ENCODE results near the gene TCERG1L.

The TCERG1L gene

DNA sequence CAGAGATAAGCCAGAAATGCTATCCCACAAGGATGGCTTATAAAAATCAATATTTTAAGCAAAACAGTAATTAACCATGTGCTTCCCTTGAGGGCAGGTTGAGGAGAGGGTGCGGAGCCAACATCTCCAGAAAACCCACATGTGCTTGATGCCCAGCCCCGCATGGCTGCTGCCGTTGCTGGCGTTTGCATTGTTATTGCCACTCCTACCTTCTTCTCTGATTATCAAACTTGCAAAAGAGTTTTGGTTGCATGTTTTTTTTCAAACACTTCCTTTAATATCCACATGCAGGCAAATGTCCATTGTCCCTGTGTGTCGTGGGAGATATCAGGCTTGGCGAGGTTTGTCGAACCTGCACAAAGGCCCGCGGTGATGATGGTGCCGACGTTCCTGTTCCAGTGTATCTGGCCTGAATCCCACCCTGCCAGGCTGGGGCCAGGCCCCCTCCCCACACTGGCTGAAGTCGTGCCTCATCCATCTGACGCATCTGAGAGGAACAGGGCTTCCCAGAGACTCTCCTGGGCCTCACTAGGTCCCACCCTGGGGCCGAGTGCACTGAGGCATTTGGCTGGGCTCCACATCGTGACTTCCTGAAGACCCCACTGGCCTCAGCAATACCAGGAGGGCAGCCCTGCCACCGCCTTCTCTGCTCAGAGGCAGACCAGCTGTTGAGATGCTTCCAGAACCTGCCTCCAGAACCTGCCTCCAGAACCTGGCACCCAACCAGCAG is 40.9 kb downstream of the TCERG1L start:
- DNase-seq (ENCODE audit: low read depth): no peak

DNA sequence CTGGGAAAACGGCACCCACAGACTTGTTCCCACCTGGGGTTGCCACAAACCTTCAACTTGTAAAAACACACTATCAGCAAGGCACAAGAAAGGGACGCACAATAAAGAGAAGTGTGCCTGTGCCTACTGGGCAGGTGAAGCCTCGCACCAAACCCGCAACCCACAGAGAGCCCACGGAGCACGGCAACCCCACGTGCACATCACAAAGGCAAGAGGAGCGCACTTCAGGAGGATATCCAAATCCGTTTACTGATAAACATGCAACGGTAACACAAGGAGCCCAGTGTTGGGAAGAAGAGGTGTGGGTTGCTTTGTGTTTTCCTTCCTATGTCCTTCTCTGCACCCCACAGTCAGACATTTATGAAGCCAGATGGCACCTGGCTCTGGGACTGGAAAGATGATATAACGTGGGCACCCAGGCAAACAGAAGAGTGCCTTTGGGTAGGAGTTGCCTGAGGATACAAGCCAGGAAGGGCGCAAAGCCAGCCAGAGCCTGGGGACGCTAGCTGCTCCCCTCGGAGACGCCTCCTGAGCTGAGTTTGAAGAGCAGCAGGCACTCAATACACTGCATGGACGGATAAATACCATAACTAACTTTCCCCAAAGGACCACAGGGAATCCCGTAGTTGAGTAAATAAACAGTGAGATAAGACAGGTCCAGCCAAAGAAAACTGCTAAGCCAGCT is 41.6 kb downstream of the TCERG1L start:
- DNase-seq (ENCODE audit: low read depth): no peak

DNA sequence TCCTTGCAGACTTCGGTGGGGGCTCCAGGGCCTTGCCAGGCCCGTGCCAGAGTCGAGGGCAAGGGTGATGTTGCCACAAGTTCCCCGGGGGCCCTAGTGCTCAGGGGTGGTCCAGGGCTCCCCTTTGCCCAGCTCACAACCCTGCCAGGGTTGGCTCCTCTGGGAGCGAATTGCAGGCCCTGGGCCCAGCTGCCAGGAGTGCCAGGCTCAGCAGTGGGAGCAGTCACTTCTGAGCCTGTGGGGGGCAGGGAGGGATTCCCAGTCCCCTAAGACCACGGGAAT is 43.8 kb downstream of the TCERG1L start:
- no peak for DNase-seq (ENCODE audit: low read depth)

DNA sequence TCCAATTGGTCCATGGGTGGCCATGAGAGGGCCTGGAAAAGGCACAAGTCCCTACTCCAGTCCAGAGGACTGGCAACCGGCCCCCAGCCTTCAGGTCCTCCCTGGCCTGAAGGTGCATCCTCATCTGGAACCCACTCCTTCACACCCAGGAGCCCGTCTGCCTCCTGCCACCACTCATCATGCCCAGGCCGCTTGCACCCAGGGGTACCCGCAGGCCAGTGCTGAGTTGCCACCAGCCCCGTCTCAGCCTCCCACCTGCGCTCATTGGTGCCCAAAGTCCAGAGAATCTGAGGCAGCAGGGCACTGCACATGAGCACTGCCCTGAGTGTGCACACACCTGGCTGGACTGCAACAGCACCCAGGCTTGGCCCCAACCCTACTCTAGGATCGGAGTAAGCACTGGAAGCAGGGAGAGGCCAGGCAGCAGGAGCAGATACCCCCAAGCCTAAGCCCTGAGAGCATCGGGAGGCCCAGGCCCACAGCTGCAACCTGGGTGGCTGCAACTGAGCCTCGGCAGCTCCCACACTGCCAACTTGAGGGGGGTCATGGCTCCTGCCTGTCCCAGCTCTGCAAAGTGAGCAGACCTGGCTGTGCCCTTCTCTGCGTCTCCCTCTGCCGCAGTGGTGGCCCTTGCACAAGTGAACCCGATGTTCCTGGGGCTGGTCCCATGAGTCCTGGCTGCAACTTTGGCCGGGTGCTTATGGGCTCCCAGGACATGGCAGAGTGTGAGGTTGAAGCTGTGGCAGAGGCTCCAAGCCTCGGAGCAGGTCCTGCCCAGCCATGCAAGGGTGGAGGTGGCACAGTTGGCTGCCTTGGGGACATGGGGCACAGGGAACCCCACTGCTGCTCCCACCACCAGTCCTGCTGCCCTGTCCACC is 44.3 kb downstream of the TCERG1L start:
- no peak for DNase-seq (ENCODE audit: low read depth)

DNA sequence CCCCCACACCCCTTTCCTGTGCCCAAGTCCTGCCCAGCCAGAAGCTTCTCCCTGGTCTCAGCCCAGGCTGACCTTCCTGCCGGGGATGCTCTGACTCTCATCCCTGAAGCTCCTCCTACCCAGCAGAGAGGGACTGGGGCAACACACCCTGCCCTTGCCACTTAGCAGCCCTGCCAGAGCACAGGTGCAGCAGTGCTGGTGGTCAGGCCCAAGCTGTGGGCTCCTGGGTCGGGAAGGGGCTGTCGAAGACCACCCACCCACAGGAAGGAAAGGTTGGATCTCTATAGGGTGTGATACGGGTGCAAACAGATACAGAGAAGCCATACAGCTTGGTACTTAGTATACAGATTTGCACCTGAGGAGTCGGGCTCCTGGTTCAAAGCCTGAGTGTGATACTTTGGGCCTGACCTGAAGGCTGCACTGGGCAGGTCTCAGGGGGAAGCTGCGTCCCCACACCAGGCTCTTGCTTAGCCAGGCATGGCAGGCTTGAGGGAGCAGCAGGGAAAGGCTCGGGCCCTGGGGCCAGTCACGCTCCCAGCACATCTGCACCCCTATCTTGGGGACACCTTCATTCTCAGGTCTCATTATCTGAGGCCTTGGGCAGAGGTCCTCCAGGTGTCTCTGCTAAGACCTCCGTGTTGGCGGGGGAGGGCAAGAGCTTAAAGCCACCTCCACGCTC is 47.3 kb downstream of the TCERG1L start:
- DNase-seq (ENCODE audit: low read depth): no peak

DNA sequence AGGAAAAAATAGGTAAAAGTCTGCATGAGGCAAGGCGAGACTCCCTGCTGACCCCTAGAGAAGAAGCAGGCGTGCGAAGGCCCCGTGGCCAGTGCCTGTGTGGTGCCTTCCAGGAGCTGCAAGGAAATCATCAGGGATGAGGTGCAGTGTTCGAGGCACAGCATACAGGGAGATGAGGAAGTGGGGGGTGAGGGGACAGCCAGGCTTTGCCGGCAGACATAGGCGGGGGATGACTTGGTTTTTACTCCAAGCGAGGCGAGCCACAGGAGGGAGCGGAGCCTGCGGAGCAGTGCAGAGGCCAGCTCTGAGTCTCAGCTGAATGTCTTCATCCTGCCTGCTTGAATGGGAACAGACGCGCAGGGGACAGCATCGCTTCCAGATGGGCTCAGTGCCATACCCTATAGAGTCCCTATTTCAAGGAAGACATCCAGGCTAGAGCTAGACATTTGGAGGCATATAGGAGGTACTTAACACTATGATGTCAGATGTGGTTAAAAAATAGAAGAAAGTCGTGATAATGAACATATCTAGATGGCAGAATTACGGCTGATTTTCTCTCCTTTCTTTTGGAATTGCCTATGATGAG is 49.5 kb downstream of the TCERG1L start:
- DNase-seq (ENCODE audit: low read depth): no peak

DNA sequence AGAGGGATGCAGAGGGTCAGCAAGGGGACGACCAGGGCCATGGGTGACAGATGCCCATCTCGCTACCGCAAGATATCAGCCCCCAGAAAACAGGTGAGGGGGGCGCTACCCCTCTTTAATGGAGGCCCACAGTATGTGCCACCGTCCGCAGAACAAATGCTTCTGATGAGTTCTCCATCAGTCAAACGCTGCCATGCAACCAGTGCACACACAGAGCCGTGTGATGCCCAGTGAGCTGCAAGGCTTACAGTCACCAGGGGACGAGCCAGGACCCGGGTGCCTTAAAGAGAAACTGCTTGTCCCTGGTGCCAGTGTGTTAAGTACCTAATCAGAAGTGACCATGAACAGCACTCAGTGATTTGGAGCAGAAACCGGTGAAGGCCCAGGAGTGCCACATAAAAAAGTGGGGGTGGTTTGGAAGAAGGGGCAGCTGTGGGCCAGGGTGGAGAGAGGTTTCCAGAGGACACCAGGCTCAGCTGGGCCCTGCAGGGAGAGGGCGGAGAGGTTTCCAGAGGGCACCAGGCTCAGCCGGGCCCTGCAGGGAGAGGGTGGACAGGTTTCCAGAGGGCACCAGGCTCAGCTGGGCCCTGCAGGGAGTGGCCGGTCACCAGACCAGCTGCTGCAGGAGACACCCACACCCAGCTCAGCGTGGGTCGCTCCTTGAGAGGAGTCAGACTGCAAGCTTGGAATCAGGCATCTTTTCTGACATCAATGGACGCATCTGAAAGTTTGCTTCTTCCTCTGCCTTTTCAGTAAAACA is 50.9 kb downstream of the TCERG1L start:
- no peak for DNase-seq (ENCODE audit: low read depth)

DNA sequence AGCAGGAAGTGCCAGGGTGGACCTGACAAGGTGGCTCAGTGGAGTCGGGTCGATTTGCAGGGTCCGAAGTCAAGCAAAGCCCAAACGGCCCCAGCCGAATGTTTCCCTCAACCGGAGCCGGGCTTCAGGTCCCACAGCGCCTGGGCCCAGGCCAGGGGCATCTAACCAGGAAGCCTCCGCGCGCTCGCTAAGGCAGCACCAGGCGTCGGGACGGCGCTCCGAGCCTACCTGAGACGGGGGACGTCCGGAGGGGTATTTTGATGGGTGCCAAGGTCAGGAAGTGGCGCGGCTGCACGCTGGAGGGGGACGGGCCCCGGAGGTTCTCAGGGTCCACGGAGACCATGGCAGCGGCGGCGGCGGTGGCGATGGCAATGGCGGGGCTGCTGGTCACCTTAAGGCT is 51.5 kb downstream of the TCERG1L start:
- DNase-seq (ENCODE audit: low read depth): no peak

DNA sequence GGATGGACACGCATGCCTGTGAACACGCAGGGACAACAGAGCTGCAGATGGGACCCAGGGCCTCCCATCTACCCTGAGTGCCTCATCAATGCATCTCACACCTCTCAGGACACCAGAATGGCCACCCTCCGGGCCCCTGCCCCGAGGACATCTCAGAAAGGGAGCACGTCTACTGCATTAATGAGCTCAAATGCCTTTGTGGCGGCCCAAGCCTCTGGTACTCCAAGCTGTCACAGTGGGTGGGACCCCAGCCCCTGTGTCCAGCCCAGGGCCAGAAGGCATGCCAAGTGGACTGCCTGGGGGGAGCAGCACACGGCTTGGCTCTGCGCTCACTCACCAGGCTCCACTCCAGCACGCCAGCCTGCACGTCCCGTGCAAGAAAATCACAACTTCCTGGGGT is 52.0 kb downstream of the TCERG1L start:
- no peak for DNase-seq (ENCODE audit: low read depth)

DNA sequence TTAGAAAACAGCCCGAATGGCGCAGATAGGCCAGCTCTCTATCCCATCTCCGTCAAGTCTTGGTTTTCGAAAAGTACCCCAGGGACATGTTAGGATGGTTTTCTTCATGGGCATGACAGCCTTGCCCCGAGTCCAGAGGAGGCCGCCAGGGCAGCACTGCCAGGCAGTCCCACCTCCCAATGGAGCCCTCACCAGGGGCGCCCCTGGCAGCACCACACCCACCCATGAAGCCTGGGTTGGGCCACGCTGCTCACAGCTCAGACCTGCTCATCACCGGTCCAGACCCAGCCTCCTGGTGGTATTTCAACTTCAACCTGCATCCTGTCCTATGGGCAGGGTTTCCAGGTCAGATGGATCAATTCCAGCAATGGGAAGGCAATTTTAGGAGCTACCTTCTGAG is 53.3 kb downstream of the TCERG1L start:
- DNase-seq (ENCODE audit: low read depth): no peak

DNA sequence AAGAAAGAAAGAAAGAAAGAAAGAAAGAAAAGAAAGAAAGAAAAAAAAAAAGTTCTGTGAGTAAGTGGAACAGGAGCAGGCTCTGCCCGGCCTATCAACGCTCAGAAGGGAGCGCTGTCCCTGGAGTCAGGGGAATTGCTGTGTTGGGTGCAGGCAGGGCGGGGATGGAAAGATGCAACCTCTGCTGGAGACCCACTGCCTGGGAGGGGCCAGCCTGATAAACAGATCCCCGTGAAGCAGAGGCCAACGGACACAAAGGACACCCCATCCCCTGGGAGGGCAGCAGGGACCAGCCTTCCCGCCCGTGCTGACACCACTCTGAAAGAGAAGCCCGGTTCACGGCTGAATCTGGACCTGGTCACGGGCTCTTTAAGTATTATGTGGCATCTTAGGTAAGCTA is 54.5 kb downstream of the TCERG1L start:
- DNase-seq (ENCODE audit: low read depth): no peak

DNA sequence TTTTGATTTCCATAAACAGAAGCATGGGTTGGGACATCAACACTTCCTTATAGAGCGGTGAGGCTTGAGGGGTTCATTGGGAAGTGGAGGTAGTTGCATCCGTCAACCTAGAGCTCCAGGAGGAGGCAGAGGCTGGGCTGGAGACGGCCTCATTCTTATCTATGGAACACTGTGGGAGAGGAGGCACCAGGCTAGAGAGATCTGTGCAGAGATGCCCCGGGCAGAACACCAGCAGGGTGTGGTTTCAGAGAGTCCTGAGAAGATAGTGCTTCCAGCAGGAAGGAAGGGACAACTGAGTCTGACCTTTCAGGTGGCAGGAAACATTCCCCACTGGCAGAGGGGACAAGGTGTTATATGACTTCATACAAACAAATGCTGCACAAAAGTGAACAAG is 56.7 kb downstream of the TCERG1L start:
- no peak for DNase-seq (ENCODE audit: low read depth)

DNA sequence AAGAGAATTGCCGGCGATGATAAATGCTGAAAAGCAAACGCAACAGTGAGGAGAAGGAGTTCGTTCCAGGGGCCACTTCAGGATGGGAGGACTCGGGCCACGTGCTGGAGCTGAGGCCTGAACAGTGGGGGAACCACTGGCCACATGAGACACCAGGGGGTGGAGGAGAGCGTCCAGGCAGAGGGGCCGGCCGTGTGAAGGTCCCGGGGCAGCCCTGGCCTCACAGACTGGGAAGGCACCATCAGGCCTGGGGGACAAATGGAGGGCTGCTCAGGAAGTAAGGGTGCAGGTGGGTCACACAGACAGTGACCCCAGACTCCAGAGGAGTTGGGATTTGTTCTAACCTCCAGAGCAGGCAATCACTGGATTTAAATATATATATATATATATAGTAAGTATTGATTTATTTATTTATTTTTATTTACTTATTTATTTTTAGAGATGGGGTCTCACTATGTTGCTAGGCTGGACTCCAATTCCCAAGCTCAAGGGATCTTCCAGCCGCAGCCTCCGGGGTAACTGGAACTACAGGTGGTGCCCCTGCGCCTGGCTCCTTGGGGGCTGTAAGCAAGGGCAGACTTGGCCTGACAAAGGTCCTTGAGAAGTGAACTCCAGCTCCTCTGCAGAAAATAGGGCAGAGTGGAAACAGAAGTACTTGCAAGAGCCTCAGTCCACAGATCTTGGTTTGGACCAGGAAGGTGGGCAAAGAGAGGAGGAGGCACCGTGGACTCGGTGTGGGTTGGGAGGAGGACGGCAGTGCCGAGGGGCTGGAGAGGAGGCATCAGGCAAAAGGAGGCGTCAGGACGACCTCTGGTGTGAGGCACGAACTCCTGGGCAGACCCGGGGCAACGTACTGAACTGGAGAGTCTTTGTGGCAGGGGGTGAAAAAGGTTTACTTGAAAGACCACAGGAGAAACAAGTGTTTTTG is 57.3 kb downstream of the TCERG1L start:
- DNase-seq (ENCODE audit: low read depth): no peak

DNA sequence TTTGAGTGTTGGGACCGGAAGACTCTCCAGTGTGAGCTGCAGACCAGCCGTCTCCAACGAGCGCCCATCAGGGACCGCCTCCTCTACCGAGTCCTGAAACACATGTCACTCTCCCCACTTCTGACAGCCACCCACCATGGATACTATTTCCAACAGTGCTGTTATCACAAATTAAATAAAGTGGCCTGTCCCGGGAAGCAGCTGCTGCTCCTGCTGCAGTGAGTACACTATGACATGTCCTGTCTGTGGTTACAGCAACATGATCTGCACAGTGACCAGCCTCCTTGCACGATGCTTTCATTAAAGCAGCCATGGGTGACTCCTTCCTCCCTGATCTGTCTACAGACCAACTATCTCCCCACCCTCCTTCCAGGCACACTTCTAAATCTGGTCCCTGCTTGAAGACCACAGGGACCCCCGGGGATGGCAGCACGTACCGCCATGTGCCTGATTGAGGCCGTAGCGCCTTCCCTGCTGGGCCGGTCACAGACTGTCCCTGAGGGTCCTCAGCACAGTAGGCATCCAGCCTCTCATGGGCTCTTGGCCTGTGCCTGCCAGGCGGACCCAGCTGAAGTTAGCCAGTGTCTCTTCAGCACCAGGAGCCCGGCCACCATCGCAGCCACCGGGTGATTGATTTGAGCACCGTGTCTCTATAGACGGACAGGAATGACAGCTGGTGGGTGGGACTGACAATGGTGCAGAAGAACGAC is 58.8 kb downstream of the TCERG1L start:
- DNase-seq (ENCODE audit: low read depth): no peak

DNA sequence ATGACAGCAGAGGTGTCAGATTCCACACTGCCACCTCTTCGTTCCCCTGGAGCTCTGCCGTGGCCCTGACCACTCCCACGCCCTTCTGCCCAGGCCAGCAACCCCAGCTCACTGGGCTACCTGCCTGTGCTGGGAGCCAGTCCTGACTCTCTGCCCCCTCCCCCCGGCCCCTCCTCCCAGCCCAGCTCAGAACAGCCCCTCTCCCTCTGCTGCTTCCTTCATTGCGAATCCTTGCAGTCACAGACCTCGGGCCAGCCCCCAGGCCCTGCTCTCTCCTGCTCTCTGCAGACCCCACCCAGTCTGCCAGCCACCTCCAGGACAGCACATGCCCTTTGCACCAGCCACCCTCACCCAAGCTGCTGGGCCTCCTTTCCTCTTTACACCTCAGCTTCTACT is 60.4 kb downstream of the TCERG1L start:
- no peak for DNase-seq (ENCODE audit: low read depth)

DNA sequence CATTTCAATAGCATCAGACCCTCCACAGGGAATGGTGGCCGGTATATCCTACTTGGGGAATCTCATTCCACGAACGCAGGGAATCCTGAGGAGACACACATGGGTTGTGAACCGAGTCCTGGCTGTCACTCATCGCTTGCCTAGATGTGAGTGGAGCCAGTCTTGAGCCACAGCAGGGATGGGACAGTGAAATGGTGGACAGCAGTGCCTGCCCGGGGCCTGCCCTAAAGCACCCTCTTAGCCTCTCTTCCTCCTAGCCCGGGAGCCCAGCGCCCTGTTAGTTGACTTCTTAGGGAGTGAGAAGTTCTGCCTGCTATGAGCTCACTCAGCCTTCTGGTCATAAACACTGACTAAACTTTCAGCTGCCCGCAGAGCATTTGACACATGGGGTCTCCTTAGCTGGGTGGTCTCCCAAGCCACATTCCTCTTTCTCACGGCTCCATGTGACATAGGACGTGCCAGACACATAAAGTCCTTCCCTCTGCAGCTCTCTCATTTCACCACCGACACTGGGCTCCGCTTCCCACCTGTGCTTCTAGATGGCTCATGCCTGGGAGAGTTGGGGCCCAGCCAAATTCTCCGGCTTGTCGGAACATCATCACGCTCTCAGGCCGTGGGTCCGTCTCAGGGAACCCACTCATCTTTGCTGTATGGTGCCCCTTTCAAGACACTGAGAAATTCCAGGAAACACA is 60.9 kb downstream of the TCERG1L start:
- no peak for DNase-seq (ENCODE audit: low read depth)

DNA sequence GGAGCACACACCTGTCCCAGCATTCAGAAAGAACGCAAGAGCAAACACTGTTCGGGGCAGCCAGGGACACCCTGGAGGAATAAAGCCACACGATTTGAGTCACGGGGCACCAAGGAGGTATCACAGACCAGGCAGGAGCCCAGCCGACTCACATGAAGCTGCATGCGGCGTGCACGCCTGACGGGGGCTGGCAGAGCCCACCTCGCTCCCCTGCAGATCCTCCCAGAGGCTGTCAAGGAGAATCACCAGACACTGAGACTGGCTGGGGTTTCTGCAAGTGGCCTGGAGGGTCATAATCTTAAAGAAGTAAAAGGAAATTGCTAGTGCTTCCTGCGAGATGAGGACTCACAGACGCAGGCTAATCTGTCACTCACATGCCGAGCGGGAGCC is 61.6 kb downstream of the TCERG1L start:
- DNase-seq (ENCODE audit: low read depth): no peak

DNA sequence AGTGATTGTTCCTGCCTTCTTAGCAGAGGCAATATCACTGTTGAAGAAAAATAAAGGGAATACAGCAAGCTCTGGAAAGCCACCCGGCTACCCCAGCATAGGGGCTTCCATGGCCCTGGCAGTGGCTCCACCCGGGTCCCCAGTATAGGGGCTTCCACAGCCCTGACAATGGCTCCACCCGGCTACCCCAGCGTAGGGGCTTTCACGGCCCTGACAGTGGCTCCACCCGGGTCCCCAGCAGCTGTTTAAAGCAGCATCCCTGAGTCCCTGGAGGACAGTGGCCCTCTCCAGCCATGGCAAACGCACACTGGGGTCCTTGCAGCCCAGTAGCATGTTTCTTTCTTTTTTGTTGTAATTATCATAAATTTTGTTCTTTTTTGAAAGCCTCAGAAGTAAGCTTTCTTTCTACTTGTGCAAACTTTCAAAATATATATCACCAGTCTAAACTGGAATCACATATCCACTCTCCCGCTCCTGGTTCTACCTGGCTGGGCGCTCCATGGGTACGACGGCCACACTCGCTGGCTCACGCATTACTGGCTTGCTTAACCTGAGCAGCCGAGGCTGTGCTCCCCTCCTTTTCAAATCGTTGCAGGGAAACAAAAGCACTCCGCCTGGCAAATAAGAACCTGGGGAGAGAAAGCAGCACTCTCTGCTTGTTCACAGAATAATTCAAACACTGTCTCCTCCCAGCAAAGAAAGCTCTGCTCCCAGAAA is 62.1 kb downstream of the TCERG1L start:
- no peak for DNase-seq (ENCODE audit: low read depth)

Measured in activated gamma-delta T cell treated with anti-CD3 and anti-CD28 coated beads, Interleukin-2, amount 50 U/mL, for 16 hours (primary cell).